ENCODE measurements around the gene ZRANB2. TPM values are rescaled to one million over a fixed set of nuclear protein-coding genes. Genes with fewer than 3 reads are reported as not detected.

The ZRANB2 gene
- total RNA-seq, 1 experiment from 2014 or later, result 67.9 TPM

- no peaks in the 10 kb centered on the region for H3K9me2 ChIP-seq (ENCODE audit: insufficient read depth)
- no peak overlapping the region for H2AFZ ChIP-seq (ENCODE audit: low read depth, low read length, poor library complexity, severe bottlenecking)
- ATAC-seq, result no peak
- no peaks in the 10 kb centered on the region for H3K27me3 ChIP-seq (ENCODE audit: insufficient read depth, low read length)
- no peak for TF ChIP-seq ZBTB33 (IDR thresholded peaks at IDR 0.05; ENCODE audit: extremely low read depth, insufficient replicate concordance, low read length)
- TF ChIP-seq EZH2 (IDR thresholded peaks at IDR 0.05), result no peak
- no peak for TF ChIP-seq ZNF274 (IDR thresholded peaks at IDR 0.05; ENCODE audit: low read depth, low read length)
- TF ChIP-seq MAX (IDR thresholded peaks at IDR 0.05), result no peak
- no peak for TF ChIP-seq CBX3 (IDR thresholded peaks at IDR 0.05; ENCODE audit: low read depth)
- TF ChIP-seq POLR2AphosphoS5 (IDR thresholded peaks at IDR 0.05; ENCODE audit: low read depth, low read length), result no peak
- BruUV-seq (replicated peaks), result no TSS peak
- no peak for DNase-seq (ENCODE audit: low read depth, low spot score)
- H3K79me2 ChIP-seq (ENCODE audit: insufficient read depth, low read length), result no peaks in the 10 kb centered on the region
- H3K27ac ChIP-seq (ENCODE audit: low read depth, low read length), result no peak overlapping the region
- POLR2A ChIA-PET, result no interaction called here
- H3K9ac ChIP-seq (ENCODE audit: low read length), result no peak overlapping the region
- RAD21 ChIA-PET (ENCODE audit: low non-redundant PET in 1 of 2, low total read pairs in 2 of 2, uncharacterized antibody in 2 of 2, unreplicated experiment in 2 of 2), result no interaction called here
- no peaks in the 10 kb centered on the region for H3K36me3 ChIP-seq (ENCODE audit: control insufficient read depth in 1 of 2, insufficient read depth in 2 of 2, low read length in 2 of 2)
- CTCF ChIA-PET, result no interaction called here
- H3K9me3 ChIP-seq (ENCODE audit: control insufficient read depth in 1 of 2, insufficient read depth in 1 of 2, low read depth in 1 of 2, low read length in 2 of 2), result no peaks in the 10 kb centered on the region
- intact Hi-C loops (cut with micrococcal nuclease), result no loop called here
- no peaks in the 10 kb centered on the region for H4K20me1 ChIP-seq (ENCODE audit: insufficient read depth)
- no peaks in the 10 kb centered on the region for H3K4me1 ChIP-seq (ENCODE audit: control insufficient read depth in 1 of 2, insufficient read depth in 2 of 2, low read length in 2 of 2)
- no peak overlapping the region for H3K4me2 ChIP-seq (ENCODE audit: low read length)
- H3K4me3 ChIP-seq (replicated peaks in 1 of 2; ENCODE audit: low read depth in 1 of 2, low read length in 2 of 2), result no peak overlapping the region
These were observed 6.9 kb upstream of the ZRANB2 start for GRCh38 chr1:71087713-71088112.

- no peaks in the 10 kb centered on the region for H3K27me3 ChIP-seq (ENCODE audit: insufficient read depth, low read length)
- no peak overlapping the region for H3K4me3 ChIP-seq (replicated peaks in 1 of 2; ENCODE audit: low read depth in 1 of 2, low read length in 2 of 2)
- no peak overlapping the region for H3K4me2 ChIP-seq (ENCODE audit: low read length)
- no peaks in the 10 kb centered on the region for H3K79me2 ChIP-seq (ENCODE audit: insufficient read depth, low read length)
- no peaks in the 10 kb centered on the region for H3K9me3 ChIP-seq (ENCODE audit: control insufficient read depth in 1 of 2, insufficient read depth in 1 of 2, low read depth in 1 of 2, low read length in 2 of 2)
- no TSS peak for BruUV-seq (replicated peaks)
- ChIA-PET RAD21 (ENCODE audit: low non-redundant PET in 1 of 2, low total read pairs in 2 of 2, uncharacterized antibody in 2 of 2, unreplicated experiment in 2 of 2) (no interaction called here), CTCF (no interaction called here), POLR2A (no interaction called here)
- H4K20me1 ChIP-seq (ENCODE audit: insufficient read depth), result no peaks in the 10 kb centered on the region
- H3K9me2 ChIP-seq (ENCODE audit: insufficient read depth), result no peaks in the 10 kb centered on the region
- peak in 1 of 3 experiments; percentile 23; a peak in 1 of 6 replicates for TF ChIP-seq CTCF (IDR thresholded peaks at IDR 0.05 in 2 of 3, conservative IDR thresholded peaks at IDR 0.05 in 1 of 3; ENCODE audit: borderline replicate concordance in 1 of 3, insufficient read depth in 1 of 3, low read depth in 2 of 3, low read length in 2 of 3)
- no peak for TF ChIP-seq POLR2AphosphoS5 (IDR thresholded peaks at IDR 0.05; ENCODE audit: low read depth, low read length)
- intact Hi-C loops (cut with micrococcal nuclease), result no loop called here
- no peak overlapping the region for H2AFZ ChIP-seq (ENCODE audit: low read depth, low read length, poor library complexity, severe bottlenecking)
- H3K9ac ChIP-seq (ENCODE audit: low read length), result no peak overlapping the region
- H3K27ac ChIP-seq (ENCODE audit: low read depth, low read length), result no peak overlapping the region
- DNase-seq (ENCODE audit: low read depth, low spot score) (no peak), ATAC-seq (peak; percentile 62; the same call in 1 of the 2 replicates)
- 0 out of 4 replicates have a peak, but pooled peaks cover under 1% of the 10 kb centered on the region in 2 experiments for H3K4me1 ChIP-seq (ENCODE audit: control insufficient read depth in 1 of 2, insufficient read depth in 2 of 2, low read length in 2 of 2)
- H3K36me3 ChIP-seq (ENCODE audit: control insufficient read depth in 1 of 2, insufficient read depth in 2 of 2, low read length in 2 of 2), result no peaks in the 10 kb centered on the region
These were observed 6.2 kb upstream of the ZRANB2 start for GRCh38 chr1:71087060-71087459.
